Smooth muscle cell (in vitro differentiated cells): ENCODE measurements around the gene FAM9A. TPM values are rescaled to one million over a fixed set of nuclear protein-coding genes. Genes with fewer than 3 reads are reported as not detected.

Experiments used
- DNase-seq: peaks from one replicate; lab custom pipeline; 2025; ENCODE audit not compliant: unreplicated experiment; lab: John Stamatoyannopoulos, UW
- H2AFZ ChIP-seq: fragments of 200-600 bp; sonication (generic); 2 replicates; pipeline ENCODE4 v1.6.0; 2016; ENCODE audit warnings: antibody characterized with exemption, low read depth, mild to moderate bottlenecking
- H3F3A ChIP-seq: fragments of 200-600 bp; sonication (generic); 2 replicates; pipeline ENCODE4 v1.6.0; 2017; ENCODE audit warnings: antibody characterized with exemption, low read depth
- H3K27ac ChIP-seq: fragments of 200-600 bp; sonication (generic); 2 replicates; pipeline ENCODE4 v1.5.1; 2016; ENCODE audit warnings: low read depth, mild to moderate bottlenecking
- H3K27me3 ChIP-seq: fragments of 200-600 bp; sonication (generic); 2 replicates; pipeline ENCODE4 v1.6.1; 2016; ENCODE audit warnings: low read depth, mild to moderate bottlenecking
- H3K36me3 ChIP-seq: fragments of 200-600 bp; sonication (generic); 2 replicates; pipeline ENCODE4 v1.5.1; 2016; ENCODE audit warnings: low read depth
- H3K4me1 ChIP-seq: fragments of 200-600 bp; sonication (generic); 2 replicates; pipeline ENCODE4 v1.5.1; 2016; ENCODE audit warnings: low read depth
- H3K4me2 ChIP-seq: fragments of 200-600 bp; sonication (generic); 2 replicates; pipeline ENCODE4 v1.6.0; 2016; ENCODE audit warnings: mild to moderate bottlenecking
- H3K4me3 ChIP-seq: fragments of 200-600 bp; sonication (generic); 2 replicates; pipeline ENCODE4 v1.5.1; 2016; ENCODE audit warnings: mild to moderate bottlenecking
- H3K79me2 ChIP-seq: fragments of 200-600 bp; sonication (generic); 2 replicates; pipeline ENCODE4 v1.6.0; 2016; ENCODE audit warnings: low read depth, mild to moderate bottlenecking
- H3K9ac ChIP-seq: fragments of 200-600 bp; sonication (generic); 2 replicates; pipeline ENCODE4 v1.6.0; 2016; ENCODE audit warnings: low read depth
- H3K9me3 ChIP-seq: fragments of 200-600 bp; sonication (generic); replicated peaks from 2 replicates; pipeline ENCODE4 v1.5.1; 2016; ENCODE audit warnings: low read depth
- H4K20me1 ChIP-seq: fragments of 200-600 bp; sonication (generic); 2 replicates; pipeline ENCODE4 v1.6.0; 2016; ENCODE audit warnings: low read depth
- CTCF ChIP-seq: fragments of 200-600 bp; sonication (generic); IDR thresholded peaks from 2 replicates; pipeline ENCODE4 v1.5.1; 2017; ENCODE audit warnings: borderline replicate concordance, mild to moderate bottlenecking, antibody characterized with exemption; ENCODE audit not compliant: insufficient read depth, poor library complexity, severe bottlenecking
- WGBS: methylation state at CpG from one replicate; pipeline ENCODE4 v1.1.7; 2016; ENCODE audit warnings: low lambda C conversion rate; 5-methylcytosine and 5-hydroxymethylcytosine counted together
- polyA plus RNA-seq: library from polyadenylated mRNA; unstranded; fragments of >200 nt; fragmentation: Nextera tagmentation; extraction: Ambion mirVana; gene quantifications from 2 replicates; pipeline ENCODE4 v1.2.1, GENCODE V29; 2016
- total RNA-seq: library from RNA; depleted of rRNA; stranded (reverse); fragments of >200 nt; gene quantifications from 2 replicates; pipeline ENCODE4 v1.2.3, GENCODE V29; 2014

The FAM9A gene
- not detected in 2 replicates for total RNA-seq
- polyA plus RNA-seq: not detected in 2 replicates

GRCh38 chrX:8801041-8801599 is at the start of gene FAM9A:
Gene FAM9A, minus strand, starts transcription at chrX:8801383. Its CDS starts 1,212 bp downstream, at chrX:8800171.
- no peak within 1 kb of the TSS for H3K9ac ChIP-seq
- H3K27ac ChIP-seq: no peak within 1 kb of the TSS
- H4K20me1 ChIP-seq: no peaks in the 10 kb centered on the region
- H3K36me3 ChIP-seq: no peaks in the 10 kb centered on the region
- H2AFZ ChIP-seq: no peak within 1 kb of the TSS
- H3F3A ChIP-seq: no peaks in the 10 kb centered on the region
- no peak for TF ChIP-seq CTCF
- H3K4me1 ChIP-seq: no peaks in the 10 kb centered on the region
- WGBS: 94% methylated on average over 31 of the region's 32 CpGs
- DNase-seq: no peak
- no peaks in the 10 kb centered on the region for H3K9me3 ChIP-seq
- no peak within 1 kb of the TSS for H3K4me2 ChIP-seq
- no peak within 1 kb of the TSS for H3K4me3 ChIP-seq
- H3K27me3 ChIP-seq: no peaks in the 10 kb centered on the region
- no peaks in the 10 kb centered on the region for H3K79me2 ChIP-seq

GRCh38 chrX:8850478-8850877 is 49.3 kb upstream of the FAM9A start:
- no peaks in the 10 kb centered on the region for H3K27me3 ChIP-seq
- WGBS: 83% methylated on average over 6 of the region's 6 CpGs
- H2AFZ ChIP-seq: no peak overlapping the region
- TF ChIP-seq CTCF: no peak
- H3K9ac ChIP-seq: no peak overlapping the region
- no peaks in the 10 kb centered on the region for H3K9me3 ChIP-seq
- no peaks in the 10 kb centered on the region for H4K20me1 ChIP-seq
- H3K4me2 ChIP-seq: no peak overlapping the region
- H3K27ac ChIP-seq: no peak overlapping the region
- no peaks in the 10 kb centered on the region for H3K79me2 ChIP-seq
- DNase-seq: no peak
- H3K4me3 ChIP-seq: no peak overlapping the region
- H3K4me1 ChIP-seq: no peaks in the 10 kb centered on the region
- H3K36me3 ChIP-seq: no peaks in the 10 kb centered on the region
- H3F3A ChIP-seq: no peaks in the 10 kb centered on the region

GRCh38 chrX:8849945-8850344 is 48.8 kb upstream of the FAM9A start:
- Histone ChIP-seq H3K9ac (no peak overlapping the region), H3K27ac (no peak overlapping the region), H3K79me2 (no peaks in the 10 kb centered on the region), H3K4me1 (no peaks in the 10 kb centered on the region), H3K4me2 (no peak overlapping the region), H4K20me1 (no peaks in the 10 kb centered on the region), H2AFZ (no peak overlapping the region), H3K27me3 (no peaks in the 10 kb centered on the region), H3F3A (no peaks in the 10 kb centered on the region), H3K36me3 (no peaks in the 10 kb centered on the region), H3K9me3 (no peaks in the 10 kb centered on the region), H3K4me3 (no peak overlapping the region)
- TF ChIP-seq CTCF: no peak
- no peak for DNase-seq
- WGBS: 79% methylated on average over 2 of the region's 2 CpGs

- Histone ChIP-seq H3K4me3 (no peak overlapping the region), H3K27me3 (no peaks in the 10 kb centered on the region), H3K9ac (no peak overlapping the region), H3K9me3 (no peaks in the 10 kb centered on the region), H3K36me3 (no peaks in the 10 kb centered on the region), H3K79me2 (no peaks in the 10 kb centered on the region), H4K20me1 (no peaks in the 10 kb centered on the region), H3F3A (no peaks in the 10 kb centered on the region), H3K27ac (no peak overlapping the region), H2AFZ (no peak overlapping the region), H3K4me2 (no peak overlapping the region), H3K4me1 (no peaks in the 10 kb centered on the region)
- no peak for DNase-seq
- no peak for TF ChIP-seq CTCF
- 68% methylated on average over 2 of the region's 2 CpGs for WGBS
These were observed 48.3 kb upstream of the FAM9A start for GRCh38 chrX:8849458-8849857.
